Measurements from ENCODE around the gene PSMA6. TPM values are rescaled to one million over a fixed set of nuclear protein-coding genes. Genes with fewer than 3 reads are reported as not detected.
A peak's percentile ranks its signal among the peaks of the same experiment; 100 is the strongest.

The PSMA6 gene
- total and polyA plus RNA-seq, 2 of the 13 experiments (the other 11 are each of a cell fraction or from before 2014, with no cell fraction given): 525 to 1,109 TPM

DNA sequence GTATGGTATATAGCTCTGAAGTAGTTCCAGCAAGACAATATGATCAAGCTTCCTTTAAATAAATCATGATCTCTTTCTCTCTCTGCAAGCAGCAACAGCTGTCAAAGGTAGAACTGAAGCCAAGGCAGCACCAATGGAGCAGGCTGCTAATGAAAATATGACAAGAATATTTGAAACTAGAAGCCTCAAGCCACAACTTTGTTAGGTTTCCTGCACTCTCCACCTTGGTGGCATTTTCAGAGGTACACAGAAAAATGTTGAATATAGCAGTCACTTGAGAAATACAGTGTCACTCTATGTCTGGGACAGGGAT, 43.8 kb upstream of the PSMA6 start:
- FAIRE-seq (no peak), DNase-seq (ENCODE audit: low spot score) (no peak), ATAC-seq (no peak)
- BruUV-seq (replicated peaks): no TSS peak
- Histone ChIP-seq H3K4me1 (ENCODE audit: insufficient read depth, low read length) (no peaks in the 10 kb centered on the region), H3K9ac (ENCODE audit: insufficient read depth, low read depth, low read length) (no peak overlapping the region), H2AFZ (ENCODE audit: low read length) (no peak overlapping the region), H4K20me1 (ENCODE audit: insufficient read depth, low read length) (no peaks in the 10 kb centered on the region), H3K36me3 (replicated peaks in 1 of 2; ENCODE audit: control insufficient read depth in 1 of 2, insufficient read depth in 2 of 2, low read length in 2 of 2) (peaks cover 0 to 3% of the 10 kb centered on the region in 2 experiments; a peak in 1 of 5 replicates), H3K4me3 (replicated peaks in 1 of 3; ENCODE audit: insufficient read depth in 1 of 3, low read depth in 2 of 3, low read length in 3 of 3) (no peak overlapping the region), H3K4me2 (ENCODE audit: low read depth, low read length) (no peak overlapping the region), H3K27me3 (ENCODE audit: control insufficient read depth in 1 of 2, insufficient read depth in 2 of 2, low read length in 2 of 2) (no peaks in the 10 kb centered on the region), H3K9me3 (ENCODE audit: low read length) (no peaks in the 10 kb centered on the region), H3K27ac (ENCODE audit: extremely low read length, insufficient read depth, low read length) (no peak overlapping the region), H3K79me2 (ENCODE audit: insufficient read depth, low read length) (no peaks in the 10 kb centered on the region)
- POLR2A ChIA-PET: interaction anchor here (1.3 kb wide), 1 partner anchor 44 kb away, joined by 4 read pairs; the partner anchor contains the start of gene PSMA6
- CTCF ChIA-PET (ENCODE audit: low intra/inter-chr PET ratio, low total read pairs): no interaction called here
- in situ Hi-C loops (cut with HindIII; ENCODE audit: extremely low pct_ligation_motif_present, low pct_unique_long_range_greater_than_20kb): no loop called here
- TF ChIP-seq HOXA9 (CRISPR knock-in tag; IDR thresholded peaks at IDR 0.05; ENCODE audit: borderline replicate concordance) (0 out of 2 replicates have a peak, but pooled peaks have one; percentile 52), KDM3A (CRISPR knock-in tag; IDR thresholded peaks at IDR 0.05; ENCODE audit: low read depth) (no peak), ERF (CRISPR knock-in tag; IDR thresholded peaks at IDR 0.05) (no peak), NKX3-1 (CRISPR knock-in tag; IDR thresholded peaks at IDR 0.05) (no peak), KDM1A (CRISPR knock-in tag; IDR thresholded peaks at IDR 0.05) (no peak), ZIK1 (CRISPR knock-in tag; IDR thresholded peaks at IDR 0.05; ENCODE audit: borderline replicate concordance, low read depth) (no peak), ZNF501 (CRISPR knock-in tag; IDR thresholded peaks at IDR 0.05) (no peak), NR2C2 (CRISPR knock-in tag; IDR thresholded peaks at IDR 0.05; ENCODE audit: borderline replicate concordance) (no peak), NR3C1 (CRISPR knock-in tag; IDR thresholded peaks at IDR 0.05) (no peak), ZNF841 (CRISPR knock-in tag; IDR thresholded peaks at IDR 0.05; ENCODE audit: borderline replicate concordance) (0 out of 2 replicates have a peak, but pooled peaks have one; percentile 5)
- TF ChIP-seq, protein P1, sequence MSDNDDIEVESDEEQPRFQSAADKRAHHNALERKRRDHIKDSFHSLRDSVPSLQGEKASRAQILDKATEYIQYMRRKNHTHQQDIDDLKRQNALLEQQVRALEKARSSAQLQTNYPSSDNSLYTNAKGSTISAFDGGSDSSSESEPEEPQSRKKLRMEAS (IDR thresholded peaks at IDR 0.05): no peak
- TF ChIP-seq, protein P2, sequence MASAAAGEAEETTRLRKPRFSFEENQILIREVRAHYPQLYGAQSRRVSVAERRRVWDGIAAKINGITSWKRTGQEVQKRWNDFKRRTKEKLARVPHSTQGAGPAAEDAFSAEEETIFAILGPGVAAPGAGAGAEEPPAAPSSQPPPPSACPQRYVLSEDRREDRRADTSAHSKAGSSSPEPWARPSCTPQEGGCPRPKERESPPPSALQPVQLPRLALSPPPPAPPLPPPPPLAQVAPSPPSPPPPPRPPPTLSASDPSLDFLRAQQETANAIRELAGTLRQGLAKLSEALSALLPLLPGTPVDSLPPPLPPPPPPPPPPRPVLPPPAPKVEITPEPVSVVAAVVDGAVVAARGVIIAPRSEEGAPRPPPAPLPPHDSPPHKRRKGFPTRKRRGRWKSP (CRISPR knock-in tag; IDR thresholded peaks at IDR 0.05): no peak
- TF ChIP-seq, protein P3, sequence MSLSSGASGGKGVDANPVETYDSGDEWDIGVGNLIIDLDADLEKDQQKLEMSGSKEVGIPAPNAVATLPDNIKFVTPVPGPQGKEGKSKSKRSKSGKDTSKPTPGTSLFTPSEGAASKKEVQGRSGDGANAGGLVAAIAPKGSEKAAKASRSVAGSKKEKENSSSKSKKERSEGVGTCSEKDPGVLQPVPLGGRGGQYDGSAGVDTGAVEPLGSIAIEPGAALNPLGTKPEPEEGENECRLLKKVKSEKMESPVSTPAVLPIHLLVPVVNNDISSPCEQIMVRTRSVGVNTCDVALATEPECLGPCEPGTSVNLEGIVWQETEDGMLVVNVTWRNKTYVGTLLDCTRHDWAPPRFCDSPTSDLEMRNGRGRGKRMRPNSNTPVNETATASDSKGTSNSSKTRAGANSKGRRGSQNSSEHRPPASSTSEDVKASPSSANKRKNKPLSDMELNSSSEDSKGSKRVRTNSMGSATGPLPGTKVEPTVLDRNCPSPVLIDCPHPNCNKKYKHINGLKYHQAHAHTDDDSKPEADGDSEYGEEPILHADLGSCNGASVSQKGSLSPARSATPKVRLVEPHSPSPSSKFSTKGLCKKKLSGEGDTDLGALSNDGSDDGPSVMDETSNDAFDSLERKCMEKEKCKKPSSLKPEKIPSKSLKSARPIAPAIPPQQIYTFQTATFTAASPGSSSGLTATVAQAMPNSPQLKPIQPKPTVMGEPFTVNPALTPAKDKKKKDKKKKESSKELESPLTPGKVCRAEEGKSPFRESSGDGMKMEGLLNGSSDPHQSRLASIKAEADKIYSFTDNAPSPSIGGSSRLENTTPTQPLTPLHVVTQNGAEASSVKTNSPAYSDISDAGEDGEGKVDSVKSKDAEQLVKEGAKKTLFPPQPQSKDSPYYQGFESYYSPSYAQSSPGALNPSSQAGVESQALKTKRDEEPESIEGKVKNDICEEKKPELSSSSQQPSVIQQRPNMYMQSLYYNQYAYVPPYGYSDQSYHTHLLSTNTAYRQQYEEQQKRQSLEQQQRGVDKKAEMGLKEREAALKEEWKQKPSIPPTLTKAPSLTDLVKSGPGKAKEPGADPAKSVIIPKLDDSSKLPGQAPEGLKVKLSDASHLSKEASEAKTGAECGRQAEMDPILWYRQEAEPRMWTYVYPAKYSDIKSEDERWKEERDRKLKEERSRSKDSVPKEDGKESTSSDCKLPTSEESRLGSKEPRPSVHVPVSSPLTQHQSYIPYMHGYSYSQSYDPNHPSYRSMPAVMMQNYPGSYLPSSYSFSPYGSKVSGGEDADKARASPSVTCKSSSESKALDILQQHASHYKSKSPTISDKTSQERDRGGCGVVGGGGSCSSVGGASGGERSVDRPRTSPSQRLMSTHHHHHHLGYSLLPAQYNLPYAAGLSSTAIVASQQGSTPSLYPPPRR (CRISPR knock-in tag; IDR thresholded peaks at IDR 0.05; ENCODE audit: borderline replicate concordance): no peak
- TF ChIP-seq, protein P4, sequence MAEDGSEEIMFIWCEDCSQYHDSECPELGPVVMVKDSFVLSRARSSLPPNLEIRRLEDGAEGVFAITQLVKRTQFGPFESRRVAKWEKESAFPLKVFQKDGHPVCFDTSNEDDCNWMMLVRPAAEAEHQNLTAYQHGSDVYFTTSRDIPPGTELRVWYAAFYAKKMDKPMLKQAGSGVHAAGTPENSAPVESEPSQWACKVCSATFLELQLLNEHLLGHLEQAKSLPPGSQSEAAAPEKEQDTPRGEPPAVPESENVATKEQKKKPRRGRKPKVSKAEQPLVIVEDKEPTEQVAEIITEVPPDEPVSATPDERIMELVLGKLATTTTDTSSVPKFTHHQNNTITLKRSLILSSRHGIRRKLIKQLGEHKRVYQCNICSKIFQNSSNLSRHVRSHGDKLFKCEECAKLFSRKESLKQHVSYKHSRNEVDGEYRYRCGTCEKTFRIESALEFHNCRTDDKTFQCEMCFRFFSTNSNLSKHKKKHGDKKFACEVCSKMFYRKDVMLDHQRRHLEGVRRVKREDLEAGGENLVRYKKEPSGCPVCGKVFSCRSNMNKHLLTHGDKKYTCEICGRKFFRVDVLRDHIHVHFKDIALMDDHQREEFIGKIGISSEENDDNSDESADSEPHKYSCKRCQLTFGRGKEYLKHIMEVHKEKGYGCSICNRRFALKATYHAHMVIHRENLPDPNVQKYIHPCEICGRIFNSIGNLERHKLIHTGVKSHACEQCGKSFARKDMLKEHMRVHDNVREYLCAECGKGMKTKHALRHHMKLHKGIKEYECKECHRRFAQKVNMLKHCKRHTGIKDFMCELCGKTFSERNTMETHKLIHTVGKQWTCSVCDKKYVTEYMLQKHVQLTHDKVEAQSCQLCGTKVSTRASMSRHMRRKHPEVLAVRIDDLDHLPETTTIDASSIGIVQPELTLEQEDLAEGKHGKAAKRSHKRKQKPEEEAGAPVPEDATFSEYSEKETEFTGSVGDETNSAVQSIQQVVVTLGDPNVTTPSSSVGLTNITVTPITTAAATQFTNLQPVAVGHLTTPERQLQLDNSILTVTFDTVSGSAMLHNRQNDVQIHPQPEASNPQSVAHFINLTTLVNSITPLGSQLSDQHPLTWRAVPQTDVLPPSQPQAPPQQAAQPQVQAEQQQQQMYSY (CRISPR knock-in tag; IDR thresholded peaks at IDR 0.05): no peak
- intact Hi-C loops (cut with micrococcal nuclease; ENCODE audit: unreplicated experiment): no loop called here
